ENCODE data around the gene ARHGAP23.

DNA sequence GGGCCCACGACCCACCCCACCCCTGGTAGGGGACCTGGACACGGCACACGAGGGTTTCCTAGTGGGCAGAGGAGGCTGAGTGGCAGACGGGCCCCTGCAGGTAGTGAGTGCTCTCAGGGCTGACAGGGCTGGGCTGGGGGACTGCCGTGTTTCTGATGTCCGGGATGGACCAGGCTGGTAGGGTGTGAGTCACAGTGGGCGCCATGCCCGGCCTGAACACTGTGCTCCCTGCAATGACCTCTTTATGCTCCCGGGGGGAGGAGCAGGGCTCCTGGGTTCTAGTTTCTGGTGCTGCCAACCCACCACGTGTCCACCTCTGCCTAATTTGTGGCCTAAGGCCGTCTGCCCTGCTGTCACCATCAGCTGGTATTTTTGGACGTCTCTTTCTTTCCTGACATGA, 26.3 kb downstream of the ARHGAP23 start:
- TF ChIP-seq POLR2AphosphoS5 (IDR thresholded peaks at IDR 0.05; ENCODE audit: low read depth, low read length) (no peak), POLR2A (IDR thresholded peaks at IDR 0.05; ENCODE audit: low read depth, low read length) (no peak), TAF1 (IDR thresholded peaks at IDR 0.05; ENCODE audit: low read depth, low read length) (no peak)
